ENCODE data around the gene R3HCC1L.

GRCh38 chr10:98208925-98209324 lies 74.5 kb downstream of the R3HCC1L start:
- TF ChIP-seq CTCF (IDR thresholded peaks at IDR 0.05 in 2 of 3, conservative IDR thresholded peaks at IDR 0.05 in 1 of 3; ENCODE audit: insufficient read depth in 2 of 3, low read depth in 1 of 3, low read length in 3 of 3), result no peak
- TF ChIP-seq RFX5 (IDR thresholded peaks at IDR 0.05; ENCODE audit: low read depth, low read length), result no peak
- no peak for TF ChIP-seq ZNF121 (CRISPR knock-in tag; conservative IDR thresholded peaks at IDR 0.05)
- TF ChIP-seq POLR3A (IDR thresholded peaks at IDR 0.05; ENCODE audit: borderline replicate concordance, extremely low read depth, insufficient read depth, insufficient read length), result no peak
- TF ChIP-seq HNRNPH1 (optimal IDR thresholded peaks at IDR 0.05; ENCODE audit: low read depth, low read length), result no peak
- no peak for TF ChIP-seq ZBED1 (IDR thresholded peaks at IDR 0.05)
- no peak for TF ChIP-seq ZC3H4 (CRISPR knock-in tag; IDR thresholded peaks at IDR 0.05; ENCODE audit: borderline replicate concordance)
- no peak for TF ChIP-seq RAD51 (IDR thresholded peaks at IDR 0.05; ENCODE audit: borderline replicate concordance, low read depth)
- TF ChIP-seq ZBTB33 (CRISPR knock-in tag; IDR thresholded peaks at IDR 0.05), result no peak
- no peak for TF ChIP-seq ZNF24 (IDR thresholded peaks at IDR 0.05)
- TF ChIP-seq MAX (CRISPR knock-in tag; IDR thresholded peaks at IDR 0.05), result no peak
